GM18873 (cell line): Measurements from ENCODE around the gene MSI2.

ENCODE experiments used
- ATAC-seq: cut with Tn5 transposase; IDR thresholded peaks from one replicate; pipeline ENCODE4 v1.9.1; 2021; ENCODE audit warnings: mild to moderate bottlenecking, moderate library complexity, moderate number of reproducible peaks; ENCODE audit not compliant: unreplicated experiment, low FRiP score

MSI2 gene

DNA sequence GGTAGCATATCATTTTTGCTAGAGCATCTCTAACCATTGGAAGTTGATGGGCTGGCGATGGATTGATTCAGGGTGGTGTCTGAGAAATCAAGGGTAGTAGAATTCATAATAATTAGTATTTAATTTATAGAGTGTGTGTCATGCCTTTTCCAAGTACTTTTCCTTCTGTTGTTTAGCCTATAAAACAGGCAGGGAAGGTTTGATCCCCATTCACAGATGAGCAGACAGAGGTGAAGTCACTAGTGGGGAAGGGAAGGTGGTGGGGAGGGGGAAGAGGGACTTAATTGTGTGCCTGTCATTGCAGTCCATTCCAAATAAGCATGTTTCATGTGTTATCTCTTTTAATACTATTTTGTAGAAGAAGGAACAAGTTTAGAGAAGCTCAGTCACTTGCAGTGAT is 131.3 kb downstream of the MSI2 start:
- no peak for ATAC-seq

DNA sequence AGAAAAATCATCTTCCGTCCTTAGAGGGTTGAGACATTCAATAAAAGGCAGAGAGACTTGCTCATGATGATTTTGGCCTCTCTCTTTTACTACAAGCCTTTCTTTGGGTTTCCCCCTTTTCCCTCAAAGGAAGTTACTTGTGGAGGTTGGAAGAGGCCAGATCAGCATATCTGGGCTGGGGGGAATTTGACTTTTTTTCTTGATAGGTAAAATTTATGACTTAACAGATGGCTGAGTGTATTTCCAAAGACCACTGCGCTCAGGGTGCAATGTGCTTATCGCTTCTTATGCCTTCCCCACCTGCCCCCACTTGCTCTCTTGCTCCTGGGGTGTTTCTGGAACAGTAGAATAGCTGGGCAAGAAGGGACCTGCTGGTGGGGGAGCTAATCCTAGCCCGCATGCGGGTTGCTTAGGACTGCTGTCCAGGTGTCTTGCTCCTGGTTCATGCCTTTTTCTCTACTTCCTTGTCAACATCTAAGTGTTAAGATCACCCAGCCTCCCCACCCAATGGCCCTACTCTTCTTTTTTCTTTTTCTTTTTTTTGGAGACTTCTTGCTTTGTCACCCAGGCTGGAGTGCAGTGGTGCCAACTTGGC is 131.9 kb downstream of the MSI2 start:
- no peak for ATAC-seq

DNA sequence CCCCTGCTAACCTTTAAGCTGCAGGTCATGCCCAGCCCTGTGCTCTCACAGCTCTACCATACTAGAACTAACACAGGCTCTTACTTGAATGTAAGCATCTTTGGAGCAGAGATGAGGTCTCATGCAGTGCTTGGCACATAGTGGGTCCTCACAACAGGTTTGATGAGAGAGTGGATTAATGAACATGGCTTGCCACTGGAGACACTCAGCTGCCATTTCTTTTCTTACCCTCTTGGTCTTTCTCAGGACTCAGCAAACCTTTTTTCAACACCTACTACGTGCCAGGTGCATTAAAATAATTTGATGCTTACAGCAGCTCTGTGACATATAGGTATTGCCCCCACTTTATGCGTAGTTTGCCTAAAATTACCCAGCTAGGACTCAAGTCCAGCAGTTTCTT is 133.2 kb downstream of the MSI2 start:
- no peak for ATAC-seq

DNA sequence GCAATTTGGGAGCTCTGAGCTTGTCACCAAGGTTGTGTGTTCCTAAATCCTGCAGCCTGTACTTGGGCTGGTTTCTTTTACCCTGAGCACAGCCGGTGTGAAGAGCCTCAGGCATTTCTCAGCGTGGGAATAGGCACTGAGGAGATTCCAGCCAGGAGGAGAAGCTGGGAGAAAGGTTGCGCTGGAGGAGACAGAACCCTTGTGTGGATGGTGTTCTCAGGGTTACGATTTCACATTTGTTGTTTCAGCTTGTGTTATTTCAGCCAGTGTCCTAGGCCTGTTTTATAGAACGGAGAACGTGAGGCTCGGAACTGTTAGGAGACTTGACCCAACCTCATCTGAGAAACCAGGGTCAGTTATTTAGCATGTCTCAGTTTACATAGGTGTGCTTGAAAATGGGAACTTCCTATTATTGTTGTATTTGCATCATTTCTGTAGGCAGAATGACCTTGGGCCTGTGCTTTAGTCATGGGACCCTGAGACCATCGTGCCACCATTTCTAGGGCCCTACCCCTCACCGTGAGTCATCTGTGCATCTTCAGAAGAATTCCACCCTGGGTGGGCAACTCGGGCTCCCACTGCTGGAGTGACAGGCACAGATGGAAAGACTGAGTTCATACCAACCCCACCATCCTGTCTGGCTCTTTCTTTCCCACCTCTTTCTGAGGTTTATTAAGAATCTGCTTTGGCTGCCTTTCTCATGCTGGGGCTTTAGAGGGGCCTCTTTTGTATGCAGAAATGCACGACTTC is 134.9 kb downstream of the MSI2 start:
- no peak for ATAC-seq

DNA sequence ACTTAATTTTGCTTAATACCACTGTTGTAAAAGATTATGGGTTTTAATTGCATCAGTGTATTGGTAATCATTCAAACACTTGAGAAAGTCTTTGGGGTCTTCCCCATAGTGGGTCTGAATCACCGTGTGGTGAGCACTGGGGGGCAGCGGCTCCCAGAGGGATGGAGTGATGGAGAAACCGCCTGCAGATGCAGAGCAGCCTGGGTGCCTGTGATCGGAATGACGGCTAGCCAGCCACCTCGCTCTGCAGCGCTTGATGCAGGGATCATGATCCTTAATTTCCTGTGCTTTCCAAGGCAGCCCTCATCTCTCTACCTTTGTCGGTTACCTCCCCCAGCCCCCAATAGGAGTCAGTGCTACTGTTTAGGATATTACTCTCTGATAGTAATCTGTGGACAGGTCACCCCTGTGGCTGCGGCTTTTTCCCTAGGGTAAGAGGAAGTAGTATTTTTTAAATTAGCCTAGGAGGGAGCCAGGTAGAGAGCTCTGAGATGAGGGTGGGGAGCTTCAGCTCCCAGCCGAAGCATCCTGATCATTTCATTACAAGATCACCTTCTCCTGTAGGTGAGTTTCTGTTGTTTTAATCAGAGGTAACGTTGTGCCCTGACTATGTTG is 135.6 kb downstream of the MSI2 start:
- ATAC-seq: no peak

DNA sequence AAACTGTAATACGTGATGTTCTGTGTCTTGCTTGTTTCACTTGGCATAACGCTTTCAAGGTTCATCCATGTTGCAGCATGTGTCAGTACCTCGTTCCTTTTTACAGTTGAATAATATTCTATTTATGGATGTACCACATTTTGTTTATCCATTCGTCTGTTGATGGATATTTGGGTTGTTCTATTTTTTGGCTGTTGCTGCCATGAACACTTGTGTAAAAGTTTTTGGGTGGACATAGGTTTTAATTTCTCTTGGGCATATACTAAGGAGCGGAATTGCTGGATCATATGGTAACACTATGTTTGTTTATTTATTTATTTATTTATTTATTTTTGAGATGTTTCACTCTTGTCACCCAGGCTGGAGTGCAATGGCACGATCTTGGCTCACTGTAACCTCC is 137.0 kb downstream of the MSI2 start:
- ATAC-seq: no peak

DNA sequence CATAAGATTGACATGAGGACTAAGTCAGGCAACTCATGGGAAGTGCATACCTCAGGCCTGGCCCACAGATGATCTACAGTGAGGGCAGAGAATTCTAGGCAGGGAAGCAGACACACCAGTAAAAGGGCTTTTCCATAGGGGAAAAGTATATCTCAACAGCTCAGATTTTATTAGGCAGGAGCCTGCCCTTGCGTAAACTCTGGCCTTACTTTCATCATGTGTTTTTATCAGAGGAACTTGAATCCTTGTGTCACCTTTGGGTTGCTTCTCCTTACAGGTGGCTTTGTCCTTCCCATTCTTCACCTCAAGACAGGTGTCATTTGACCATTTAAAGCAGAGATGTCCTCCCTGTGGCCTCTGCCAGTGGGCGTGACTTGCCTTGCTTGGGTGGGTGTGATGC is 138.1 kb downstream of the MSI2 start:
- no peak for ATAC-seq

DNA sequence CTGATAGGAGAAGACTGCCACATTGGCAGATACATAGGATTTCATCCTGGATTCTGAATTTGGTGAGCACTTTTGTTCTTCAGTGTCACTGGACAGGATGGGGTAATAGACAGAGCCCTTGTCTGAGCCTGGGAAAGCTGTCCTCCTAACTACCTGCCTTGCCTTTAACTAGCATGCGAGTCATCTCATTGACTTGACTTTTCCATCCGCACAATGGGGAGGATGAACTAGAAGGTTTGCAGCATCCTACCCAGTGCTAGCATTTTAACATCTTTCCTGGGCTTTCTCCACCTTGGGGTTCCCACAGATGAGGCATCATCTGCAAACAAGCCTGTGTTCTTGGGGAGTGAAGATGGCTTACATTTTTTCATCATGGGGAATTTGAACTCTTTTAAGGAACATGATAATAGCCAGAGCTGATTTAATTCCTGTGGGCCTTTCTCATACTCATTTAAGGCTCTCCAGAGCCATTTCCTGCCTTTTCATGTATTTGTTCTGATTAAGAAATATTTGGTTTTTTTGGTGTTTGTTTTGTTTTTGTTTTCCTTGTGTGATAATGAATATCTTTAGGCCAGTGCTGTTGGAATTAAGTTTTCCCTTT is 139.5 kb downstream of the MSI2 start:
- ATAC-seq: no peak

DNA sequence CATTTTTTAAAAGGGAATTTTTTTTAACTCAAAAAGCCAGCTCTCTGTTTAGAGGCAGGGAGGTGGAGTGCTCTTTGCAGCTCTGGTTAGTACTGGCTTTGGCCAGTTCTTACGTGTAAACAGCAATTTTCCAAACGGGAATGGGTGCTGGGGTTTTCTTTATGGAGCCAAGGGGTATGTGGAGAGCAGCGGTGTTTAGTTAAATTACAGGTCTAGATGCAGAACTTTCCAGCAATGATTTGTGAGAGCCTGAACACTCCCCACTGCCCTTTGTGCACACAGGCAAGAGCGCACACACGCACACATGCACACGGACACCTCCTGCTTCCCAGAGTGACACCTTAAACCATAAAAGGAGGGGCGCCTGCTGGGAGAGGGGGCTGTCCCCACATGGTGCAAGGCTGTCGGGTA is 140.2 kb downstream of the MSI2 start:
- no peak for ATAC-seq

DNA sequence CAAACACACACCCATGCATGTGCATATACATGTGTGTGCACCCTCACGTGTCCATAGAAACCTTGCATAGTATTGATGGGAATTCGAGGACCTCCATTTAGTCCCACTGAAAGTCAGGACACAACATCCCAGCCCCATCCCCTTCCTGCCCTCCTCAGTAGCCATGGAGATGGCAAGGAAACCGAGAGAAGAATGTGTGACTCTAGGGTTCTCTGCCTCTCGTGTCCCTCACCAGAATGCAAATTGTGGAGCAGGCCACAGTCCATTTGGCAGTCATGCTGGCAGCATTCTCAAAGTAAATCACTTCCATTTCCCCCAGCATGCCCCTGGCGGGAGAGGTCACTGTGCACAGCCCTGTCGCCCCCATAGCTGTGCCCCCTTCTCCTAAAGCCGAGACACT is 141.1 kb downstream of the MSI2 start:
- no peak for ATAC-seq

DNA sequence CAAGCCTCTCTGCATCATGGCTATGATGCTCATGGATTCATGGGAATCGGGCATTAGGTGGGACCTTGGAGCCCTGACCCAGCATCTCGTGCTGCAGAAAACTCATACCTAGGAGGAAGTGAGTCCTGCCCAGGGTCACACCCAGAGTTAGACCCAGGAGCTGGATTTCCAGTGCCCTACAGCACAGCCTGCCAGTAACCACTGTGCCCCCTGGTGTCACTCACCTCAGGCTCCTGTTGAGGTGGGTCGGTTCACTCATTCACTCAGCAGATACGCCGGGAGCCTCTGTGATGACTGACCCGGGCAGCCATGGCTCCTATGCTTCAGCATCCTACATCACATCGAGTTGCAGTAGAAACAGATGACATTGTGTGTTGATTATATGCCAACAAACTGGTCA is 143.4 kb downstream of the MSI2 start:
- no peak for ATAC-seq

DNA sequence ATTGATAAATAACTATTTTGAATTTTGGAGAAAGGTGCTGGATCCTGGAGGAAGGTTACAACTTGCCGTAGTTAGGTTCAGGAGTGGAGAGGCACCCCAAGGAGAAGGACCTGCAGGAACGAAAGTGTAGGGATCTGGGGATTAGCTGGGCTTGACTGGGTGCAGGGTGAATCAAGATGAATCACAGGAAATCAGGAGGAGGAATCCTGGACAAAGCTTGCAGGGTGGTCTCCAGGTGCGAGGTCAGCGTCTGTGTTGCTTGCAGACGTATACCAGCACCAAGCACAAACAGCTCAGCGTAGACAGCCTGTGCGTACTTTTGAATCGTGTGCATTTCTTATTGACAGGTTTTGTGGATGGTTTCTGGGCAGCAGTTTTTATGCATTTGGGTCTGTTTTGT is 144.3 kb downstream of the MSI2 start:
- no peak for ATAC-seq

DNA sequence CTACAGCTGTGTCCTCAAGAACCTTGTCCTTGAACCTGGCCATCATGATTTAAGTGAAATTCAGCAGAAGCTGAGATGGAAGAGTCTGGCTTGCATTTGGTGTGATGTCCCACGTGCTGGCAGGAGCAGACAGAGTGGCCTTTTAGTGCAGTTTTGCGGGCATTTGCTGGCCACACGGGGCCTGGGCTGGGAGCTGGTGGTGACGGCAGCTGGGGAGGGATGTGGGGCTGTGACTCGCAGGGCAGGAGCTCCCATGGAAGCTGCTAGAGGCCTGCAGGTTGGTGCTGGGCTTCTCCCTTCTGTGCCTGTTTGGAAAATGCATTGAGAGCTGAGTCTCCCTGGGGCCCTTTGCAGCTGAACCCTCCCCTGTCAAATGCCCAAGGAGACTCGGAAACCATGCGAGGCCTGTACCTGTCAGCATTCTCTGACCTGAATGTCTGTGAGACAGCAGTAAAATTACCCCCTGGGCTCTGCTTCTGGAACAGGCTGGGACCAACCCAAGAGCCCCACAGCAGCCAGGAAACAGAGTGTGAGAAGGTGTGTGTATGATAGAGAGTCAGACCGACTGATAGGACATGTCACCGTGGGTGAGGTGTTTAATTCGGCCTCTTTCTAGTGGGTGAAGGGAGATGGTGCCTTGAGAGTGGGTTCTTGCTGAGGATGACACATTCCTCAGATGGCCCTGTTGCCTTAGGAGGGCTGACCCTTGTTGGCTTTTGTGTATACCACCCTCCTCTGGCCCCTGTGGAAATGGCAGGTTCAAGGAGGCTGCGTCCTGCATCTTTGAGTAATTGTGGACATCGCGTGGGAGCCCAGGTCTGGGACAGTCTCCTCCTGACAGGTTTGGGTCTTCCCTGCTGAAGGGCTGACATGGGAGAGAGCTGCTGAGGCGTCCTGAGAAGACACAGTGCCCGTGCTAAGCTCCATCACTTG is 145.5 kb downstream of the MSI2 start:
- no peak for ATAC-seq

DNA sequence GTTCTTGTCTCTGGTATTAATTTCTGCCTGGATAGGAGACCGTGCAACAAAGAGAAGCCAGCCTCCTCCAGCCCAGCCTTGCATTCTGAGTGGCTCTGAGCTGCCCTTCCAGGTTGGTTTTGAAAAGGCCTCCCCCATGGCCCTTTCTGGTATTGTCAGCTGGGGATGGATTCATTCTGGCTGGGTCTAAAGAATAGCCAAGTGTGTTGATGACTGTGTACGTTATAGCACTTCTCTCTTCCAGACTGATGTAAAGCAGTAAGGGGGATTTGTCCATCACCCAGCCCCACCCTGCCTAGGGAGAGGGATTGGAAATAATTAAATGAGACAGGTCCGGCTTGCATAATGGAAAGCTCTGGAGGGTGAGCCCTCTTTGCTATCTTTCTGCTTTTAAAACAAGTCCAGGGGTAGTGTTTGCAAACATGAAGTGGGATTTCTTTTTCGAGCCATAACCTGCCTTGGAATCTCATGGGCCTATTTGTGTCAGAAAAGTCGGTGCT is 146.4 kb downstream of the MSI2 start:
- no peak for ATAC-seq

DNA sequence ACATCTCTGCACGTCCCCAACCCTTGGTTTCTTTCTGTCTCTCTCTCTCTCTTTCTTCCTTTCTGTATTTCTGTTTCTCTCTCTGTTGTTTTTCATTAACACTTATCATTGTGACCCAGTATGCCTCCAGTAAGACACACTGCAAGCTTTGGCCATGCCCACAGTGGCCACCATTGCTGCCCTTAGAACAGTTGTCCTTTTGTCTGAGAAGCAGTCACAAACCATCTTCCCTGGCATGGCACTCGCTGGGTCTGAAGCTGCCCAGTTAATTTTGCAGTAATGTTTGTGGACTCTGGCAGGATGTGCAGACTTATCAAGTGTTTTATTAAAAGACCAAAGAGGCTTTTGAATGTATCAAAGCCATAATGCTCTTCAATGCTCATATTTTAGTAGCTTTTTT is 146.9 kb downstream of the MSI2 start:
- ATAC-seq: no peak

DNA sequence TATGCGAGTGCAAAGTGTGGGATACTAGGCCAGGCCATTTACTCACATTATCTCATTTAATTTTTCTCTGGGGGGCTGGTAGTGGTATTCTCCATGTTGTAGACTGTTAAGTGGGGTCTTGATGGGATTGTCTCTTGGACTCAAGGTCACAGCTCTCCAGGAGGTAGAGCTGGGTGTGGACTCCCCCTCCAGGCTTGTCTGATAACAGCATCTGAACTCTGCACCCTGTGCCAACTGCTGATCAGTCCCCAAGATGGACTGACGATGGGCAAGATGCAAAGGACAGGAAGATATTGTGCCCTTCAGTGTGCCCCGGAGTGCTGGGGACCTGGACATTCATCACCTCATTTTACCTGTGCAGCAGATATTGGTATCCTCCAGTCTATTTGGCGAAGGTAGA is 147.8 kb downstream of the MSI2 start:
- no peak for ATAC-seq

DNA sequence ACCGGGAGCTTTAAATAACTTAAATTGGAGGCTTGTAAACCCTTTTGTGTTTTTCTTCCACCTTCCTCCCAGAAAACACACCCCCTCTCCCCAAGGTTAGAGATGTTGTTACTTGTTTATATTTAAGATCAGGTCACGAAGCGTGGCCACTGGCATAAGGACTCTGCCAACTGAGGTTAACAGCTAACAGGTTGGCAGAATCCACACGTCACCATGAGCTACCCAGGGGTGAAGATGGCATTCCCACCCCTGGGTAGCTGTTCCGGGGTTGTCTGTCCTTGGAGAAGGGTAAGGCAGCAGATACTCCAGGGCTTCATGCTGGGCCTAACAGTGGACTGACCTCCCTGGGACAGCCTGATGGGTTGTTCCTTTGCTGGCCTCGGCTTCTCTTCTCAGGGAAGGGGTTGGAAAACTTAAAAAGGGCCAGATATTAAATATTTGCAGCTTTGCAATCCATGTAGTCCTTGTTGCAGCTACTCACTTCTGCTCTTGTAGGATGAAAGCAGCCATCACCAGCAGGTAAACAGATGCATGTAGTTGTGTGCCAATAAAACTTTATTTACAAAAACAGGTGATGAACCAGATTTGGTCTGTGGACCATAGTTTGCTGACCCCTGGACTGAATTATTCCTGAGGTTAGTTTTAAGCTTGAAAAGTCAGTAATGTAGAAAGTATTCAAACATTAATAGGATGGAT is 148.6 kb downstream of the MSI2 start:
- no peak for ATAC-seq

DNA sequence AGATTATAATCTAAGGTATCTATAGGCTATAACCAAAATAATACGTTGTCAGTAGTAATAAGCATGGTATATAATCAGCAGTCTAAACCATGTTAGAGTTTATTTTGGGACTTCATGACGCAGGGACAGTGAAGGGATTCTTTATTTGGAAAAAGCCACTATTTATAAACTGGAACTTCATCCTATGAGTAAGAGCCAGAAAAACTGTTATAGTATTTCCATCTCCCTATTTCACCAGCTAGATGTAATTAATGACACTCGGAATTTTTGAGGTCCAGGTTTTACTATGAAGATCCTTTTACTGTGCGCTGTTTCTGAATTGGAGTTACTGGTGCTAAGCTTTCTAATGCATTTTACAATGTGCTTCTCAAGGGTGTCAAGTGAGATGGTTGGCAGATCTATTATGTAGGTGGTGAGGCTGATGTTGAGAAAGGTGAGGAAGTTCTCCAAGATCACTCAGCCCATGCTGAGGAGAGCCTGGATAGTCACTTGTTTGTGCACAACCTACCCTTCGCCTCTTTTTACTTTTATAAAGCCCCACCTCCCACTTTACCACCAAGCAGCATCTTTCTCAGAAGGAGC is 149.3 kb downstream of the MSI2 start:
- no peak for ATAC-seq
